Measurements from ENCODE around the gene DAPK1. TPM values are rescaled to one million over a fixed set of nuclear protein-coding genes. Genes with fewer than 3 reads are reported as not detected.

Gene DAPK1
- polyA plus RNA-seq, 1 of the 3 experiments (the other 2 are of a cell fraction): 0.61 TPM

DNA sequence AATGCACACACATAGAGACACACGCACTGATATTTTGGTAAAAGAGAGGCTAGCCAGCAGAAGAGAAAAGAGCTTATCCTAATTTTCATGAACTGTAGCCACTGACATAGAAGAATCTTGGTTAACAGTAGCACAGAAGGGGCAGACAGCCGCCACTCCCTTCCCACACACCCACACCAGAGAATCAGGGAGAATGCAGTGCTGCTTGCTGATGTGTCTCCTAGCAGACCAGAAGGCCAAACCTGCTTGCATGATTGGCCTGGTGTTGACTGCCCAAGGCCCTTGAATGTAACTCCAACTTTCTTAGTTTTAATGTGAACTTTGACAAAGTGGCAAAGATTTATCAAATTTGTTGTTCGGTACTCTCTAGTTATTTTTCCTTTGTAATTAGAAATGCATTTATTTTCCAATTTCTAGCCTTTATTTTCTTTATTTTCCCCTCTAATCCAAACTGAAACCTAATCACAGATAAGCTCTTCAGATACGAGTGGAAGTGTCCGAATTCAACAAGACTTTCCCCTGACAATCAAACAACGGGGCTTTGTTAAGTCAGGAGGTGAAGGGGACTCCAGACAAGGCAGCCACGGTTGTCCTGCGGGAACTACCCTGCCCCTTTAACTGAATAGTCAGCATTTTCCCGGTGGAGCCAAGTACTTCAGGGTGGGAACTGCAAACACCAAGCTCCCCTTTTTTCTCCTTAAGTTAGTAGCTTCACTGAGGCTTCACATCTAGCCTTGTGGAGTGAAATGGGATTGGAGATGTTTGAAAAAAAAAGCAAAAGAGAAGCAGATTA, 146.3 kb downstream of the DAPK1 start:
- H3F3A ChIP-seq (replicated peaks; ENCODE audit: insufficient read depth): no peaks in the 10 kb centered on the region
- no peaks in the 10 kb centered on the region for H3K9me2 ChIP-seq
- H3K27me3 ChIP-seq (ENCODE audit: insufficient read depth): no peaks in the 10 kb centered on the region
- no peaks in the 10 kb centered on the region for H3K9me3 ChIP-seq
- TF ChIP-seq GATA2 (CRISPR knock-in tag; IDR thresholded peaks at IDR 0.05) (no peak), SMC3 (IDR thresholded peaks at IDR 0.05; ENCODE audit: low read depth, low read length) (no peak), RAD21 (IDR thresholded peaks at IDR 0.05; ENCODE audit: low read length) (no peak), CHD2 (IDR thresholded peaks at IDR 0.05; ENCODE audit: low read length, partially characterized antibody) (no peak), NFIC (IDR thresholded peaks at IDR 0.05; ENCODE audit: borderline replicate concordance) (no peak), FOXM1 (IDR thresholded peaks at IDR 0.05; ENCODE audit: low read depth) (no peak), TCF12 (IDR thresholded peaks at IDR 0.05) (no peak), GABPA (IDR thresholded peaks at IDR 0.05; ENCODE audit: low read depth) (no peak), FOXJ3 (CRISPR knock-in tag; IDR thresholded peaks at IDR 0.05) (no peak), RXRA (IDR thresholded peaks at IDR 0.05; ENCODE audit: borderline replicate concordance, low read depth) (no peak), FOSL2 (IDR thresholded peaks at IDR 0.05; ENCODE audit: borderline replicate concordance, low read depth) (no peak), RCOR1 (IDR thresholded peaks at IDR 0.05; ENCODE audit: low read length) (no peak), TAF1 (IDR thresholded peaks at IDR 0.05; ENCODE audit: borderline replicate concordance, low read depth, low read length) (no peak), RFX5 (IDR thresholded peaks at IDR 0.05; ENCODE audit: low read length) (no peak)
- TF ChIP-seq, protein P1, sequence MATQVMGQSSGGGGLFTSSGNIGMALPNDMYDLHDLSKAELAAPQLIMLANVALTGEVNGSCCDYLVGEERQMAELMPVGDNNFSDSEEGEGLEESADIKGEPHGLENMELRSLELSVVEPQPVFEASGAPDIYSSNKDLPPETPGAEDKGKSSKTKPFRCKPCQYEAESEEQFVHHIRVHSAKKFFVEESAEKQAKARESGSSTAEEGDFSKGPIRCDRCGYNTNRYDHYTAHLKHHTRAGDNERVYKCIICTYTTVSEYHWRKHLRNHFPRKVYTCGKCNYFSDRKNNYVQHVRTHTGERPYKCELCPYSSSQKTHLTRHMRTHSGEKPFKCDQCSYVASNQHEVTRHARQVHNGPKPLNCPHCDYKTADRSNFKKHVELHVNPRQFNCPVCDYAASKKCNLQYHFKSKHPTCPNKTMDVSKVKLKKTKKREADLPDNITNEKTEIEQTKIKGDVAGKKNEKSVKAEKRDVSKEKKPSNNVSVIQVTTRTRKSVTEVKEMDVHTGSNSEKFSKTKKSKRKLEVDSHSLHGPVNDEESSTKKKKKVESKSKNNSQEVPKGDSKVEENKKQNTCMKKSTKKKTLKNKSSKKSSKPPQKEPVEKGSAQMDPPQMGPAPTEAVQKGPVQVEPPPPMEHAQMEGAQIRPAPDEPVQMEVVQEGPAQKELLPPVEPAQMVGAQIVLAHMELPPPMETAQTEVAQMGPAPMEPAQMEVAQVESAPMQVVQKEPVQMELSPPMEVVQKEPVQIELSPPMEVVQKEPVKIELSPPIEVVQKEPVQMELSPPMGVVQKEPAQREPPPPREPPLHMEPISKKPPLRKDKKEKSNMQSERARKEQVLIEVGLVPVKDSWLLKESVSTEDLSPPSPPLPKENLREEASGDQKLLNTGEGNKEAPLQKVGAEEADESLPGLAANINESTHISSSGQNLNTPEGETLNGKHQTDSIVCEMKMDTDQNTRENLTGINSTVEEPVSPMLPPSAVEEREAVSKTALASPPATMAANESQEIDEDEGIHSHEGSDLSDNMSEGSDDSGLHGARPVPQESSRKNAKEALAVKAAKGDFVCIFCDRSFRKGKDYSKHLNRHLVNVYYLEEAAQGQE (IDR thresholded peaks at IDR 0.05; ENCODE audit: low read depth, low read length): no peak
- TF ChIP-seq, protein P2, sequence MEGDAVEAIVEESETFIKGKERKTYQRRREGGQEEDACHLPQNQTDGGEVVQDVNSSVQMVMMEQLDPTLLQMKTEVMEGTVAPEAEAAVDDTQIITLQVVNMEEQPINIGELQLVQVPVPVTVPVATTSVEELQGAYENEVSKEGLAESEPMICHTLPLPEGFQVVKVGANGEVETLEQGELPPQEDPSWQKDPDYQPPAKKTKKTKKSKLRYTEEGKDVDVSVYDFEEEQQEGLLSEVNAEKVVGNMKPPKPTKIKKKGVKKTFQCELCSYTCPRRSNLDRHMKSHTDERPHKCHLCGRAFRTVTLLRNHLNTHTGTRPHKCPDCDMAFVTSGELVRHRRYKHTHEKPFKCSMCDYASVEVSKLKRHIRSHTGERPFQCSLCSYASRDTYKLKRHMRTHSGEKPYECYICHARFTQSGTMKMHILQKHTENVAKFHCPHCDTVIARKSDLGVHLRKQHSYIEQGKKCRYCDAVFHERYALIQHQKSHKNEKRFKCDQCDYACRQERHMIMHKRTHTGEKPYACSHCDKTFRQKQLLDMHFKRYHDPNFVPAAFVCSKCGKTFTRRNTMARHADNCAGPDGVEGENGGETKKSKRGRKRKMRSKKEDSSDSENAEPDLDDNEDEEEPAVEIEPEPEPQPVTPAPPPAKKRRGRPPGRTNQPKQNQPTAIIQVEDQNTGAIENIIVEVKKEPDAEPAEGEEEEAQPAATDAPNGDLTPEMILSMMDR (IDR thresholded peaks at IDR 0.05): no peak
- TF ChIP-seq, protein P3, sequence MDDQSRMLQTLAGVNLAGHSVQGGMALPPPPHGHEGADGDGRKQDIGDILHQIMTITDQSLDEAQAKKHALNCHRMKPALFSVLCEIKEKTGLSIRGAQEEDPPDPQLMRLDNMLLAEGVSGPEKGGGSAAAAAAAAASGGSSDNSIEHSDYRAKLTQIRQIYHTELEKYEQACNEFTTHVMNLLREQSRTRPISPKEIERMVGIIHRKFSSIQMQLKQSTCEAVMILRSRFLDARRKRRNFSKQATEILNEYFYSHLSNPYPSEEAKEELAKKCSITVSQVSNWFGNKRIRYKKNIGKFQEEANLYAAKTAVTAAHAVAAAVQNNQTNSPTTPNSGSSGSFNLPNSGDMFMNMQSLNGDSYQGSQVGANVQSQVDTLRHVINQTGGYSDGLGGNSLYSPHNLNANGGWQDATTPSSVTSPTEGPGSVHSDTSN (IDR thresholded peaks at IDR 0.05): no peak
- TF ChIP-seq, protein P4, sequence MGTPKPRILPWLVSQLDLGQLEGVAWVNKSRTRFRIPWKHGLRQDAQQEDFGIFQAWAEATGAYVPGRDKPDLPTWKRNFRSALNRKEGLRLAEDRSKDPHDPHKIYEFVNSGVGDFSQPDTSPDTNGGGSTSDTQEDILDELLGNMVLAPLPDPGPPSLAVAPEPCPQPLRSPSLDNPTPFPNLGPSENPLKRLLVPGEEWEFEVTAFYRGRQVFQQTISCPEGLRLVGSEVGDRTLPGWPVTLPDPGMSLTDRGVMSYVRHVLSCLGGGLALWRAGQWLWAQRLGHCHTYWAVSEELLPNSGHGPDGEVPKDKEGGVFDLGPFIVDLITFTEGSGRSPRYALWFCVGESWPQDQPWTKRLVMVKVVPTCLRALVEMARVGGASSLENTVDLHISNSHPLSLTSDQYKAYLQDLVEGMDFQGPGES (IDR thresholded peaks at IDR 0.05; ENCODE audit: low read depth, low read length): no peak
- H3K4me3 ChIP-seq (ENCODE audit: low read depth in 2 of 2, low read length in 1 of 2): no peak overlapping the region
- H3K4me2 ChIP-seq: no peak overlapping the region
- no peaks in the 10 kb centered on the region for H3K79me2 ChIP-seq (ENCODE audit: insufficient read depth)
- ChIA-PET POLR2A (no interaction called here), CTCF (interaction anchor here (0.8 to 2.3 kb wide), 5 partner anchors 19 to 319 kb away, joined by 3 to 9 read pairs (median 4); partner anchors contain the start of gene DAPK1)
- WGBS (ENCODE audit: low lambda C conversion rate): 64% methylated on average over 9 of the region's 9 CpGs
- no peak overlapping the region for H2AFZ ChIP-seq (ENCODE audit: low read depth)
- H3K27ac ChIP-seq (ENCODE audit: low read depth in 2 of 2, low read length in 1 of 2): no peak overlapping the region
- peaks cover 0 to 36% of the 10 kb centered on the region in 2 experiments; a peak in 2 of 4 replicates for H3K4me1 ChIP-seq (ENCODE audit: control insufficient read depth in 1 of 2, insufficient read depth in 2 of 2, low read depth in 1 of 2, low read length in 1 of 2)
- no peaks in the 10 kb centered on the region for H4K20me1 ChIP-seq (ENCODE audit: insufficient read depth)
- H3K36me3 ChIP-seq (replicated peaks in 1 of 2; ENCODE audit: control insufficient read depth in 1 of 2, insufficient read depth in 2 of 2, low read length in 1 of 2): no peaks in the 10 kb centered on the region
- H3K9ac ChIP-seq: no peak overlapping the region
- DNase-seq: no peak

Measured in SK-N-SH (cell line).